GM19438 (cell line): ENCODE results near the gene GATAD2B.

Experiments used
- ATAC-seq: cut with Tn5 transposase; IDR thresholded peaks from one replicate; pipeline ENCODE4 v1.9.1; 2021; ENCODE audit warnings: low read depth; ENCODE audit not compliant: unreplicated experiment

GATAD2B gene

DNA sequence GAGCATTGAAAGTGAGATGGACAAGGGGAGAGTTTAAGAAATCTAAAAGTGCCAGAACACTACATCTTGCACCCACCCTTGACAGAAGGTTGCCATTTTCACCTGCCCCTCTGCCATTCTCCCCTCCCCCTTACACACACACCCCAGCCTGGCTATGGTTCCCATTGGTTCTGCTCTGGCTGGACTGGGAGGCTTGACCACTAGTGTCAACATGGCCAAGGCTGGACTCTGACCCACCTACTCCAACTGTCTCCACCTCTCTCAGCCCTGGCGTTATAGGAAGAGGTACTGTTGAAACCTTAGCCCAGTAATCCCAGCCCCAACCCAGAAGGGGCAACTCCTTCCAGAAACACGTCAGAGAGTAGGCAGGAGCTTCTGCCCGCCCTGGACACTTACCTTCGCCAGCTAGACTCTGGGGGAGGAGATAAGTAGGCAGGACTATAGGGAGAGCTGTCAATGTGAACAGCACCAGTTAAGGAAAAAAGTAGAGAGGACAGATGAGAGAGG, 31.1 kb upstream of the GATAD2B start:
- ATAC-seq: no peak

DNA sequence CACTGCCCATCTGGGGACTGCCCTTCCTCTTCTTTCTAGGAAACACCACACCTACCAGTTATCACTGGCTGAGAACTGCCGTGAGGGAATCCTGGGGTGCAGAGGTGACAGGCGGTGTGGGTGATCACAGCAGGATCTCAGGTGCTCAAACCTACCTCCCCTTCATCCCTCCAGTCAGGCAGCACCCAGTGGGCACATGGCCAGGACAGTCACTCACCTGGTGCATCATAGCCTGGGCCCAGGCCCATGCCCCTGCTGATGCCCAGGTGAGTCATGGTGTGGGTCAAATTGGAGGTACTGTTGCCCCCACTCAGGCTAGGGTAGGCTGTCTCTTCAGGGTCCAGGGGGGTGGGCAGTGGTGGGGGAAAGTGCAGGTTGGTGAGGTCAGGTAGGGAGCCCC, 29.0 kb upstream of the GATAD2B start:
- no peak for ATAC-seq

DNA sequence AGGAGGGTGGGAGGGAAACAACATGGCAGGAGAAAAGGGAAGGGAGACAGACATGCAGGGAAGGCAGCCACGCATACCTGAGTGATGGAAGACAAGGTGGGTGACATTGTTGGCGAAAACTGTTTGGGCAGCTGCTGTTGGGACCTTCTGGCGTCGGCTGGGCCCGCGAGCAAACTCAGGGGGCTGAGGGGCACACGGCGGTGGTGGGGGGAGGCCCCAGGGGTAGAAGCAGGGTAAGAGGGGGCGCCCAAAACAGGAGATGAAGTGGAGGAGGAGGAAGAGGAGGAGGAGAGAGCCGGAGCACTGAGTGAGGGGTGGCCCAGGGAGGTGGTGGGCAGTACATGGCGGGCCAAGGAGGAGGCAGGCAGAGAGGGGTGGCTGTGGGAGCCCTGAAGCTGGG, 28.4 kb upstream of the GATAD2B start:
- no peak for ATAC-seq

GRCh38 chr1:153946622-153947241, 24.0 kb upstream of the GATAD2B start, which contains the start of gene DENND4B:
Gene DENND4B, minus strand, starts transcription at chr1:153946718. Its CDS starts 2,344 bp downstream, at chr1:153944374.
- ATAC-seq: peak; percentile 65

GRCh38 chr1:153945795-153946621, 23.2 kb upstream of the GATAD2B start:
- peak; percentile 73 for ATAC-seq

GRCh38 chr1:153945131-153945794, 22.5 kb upstream of the GATAD2B start:
- ATAC-seq: no peak

GRCh38 chr1:153944827-153945117, 22.0 kb upstream of the GATAD2B start:
- no peak for ATAC-seq

GRCh38 chr1:153944005-153944826, 21.4 kb upstream of the GATAD2B start:
- no peak for ATAC-seq

- ATAC-seq: no peak
These were observed 20.2 kb upstream of the GATAD2B start for GRCh38 chr1:153942766-153943549.

DNA sequence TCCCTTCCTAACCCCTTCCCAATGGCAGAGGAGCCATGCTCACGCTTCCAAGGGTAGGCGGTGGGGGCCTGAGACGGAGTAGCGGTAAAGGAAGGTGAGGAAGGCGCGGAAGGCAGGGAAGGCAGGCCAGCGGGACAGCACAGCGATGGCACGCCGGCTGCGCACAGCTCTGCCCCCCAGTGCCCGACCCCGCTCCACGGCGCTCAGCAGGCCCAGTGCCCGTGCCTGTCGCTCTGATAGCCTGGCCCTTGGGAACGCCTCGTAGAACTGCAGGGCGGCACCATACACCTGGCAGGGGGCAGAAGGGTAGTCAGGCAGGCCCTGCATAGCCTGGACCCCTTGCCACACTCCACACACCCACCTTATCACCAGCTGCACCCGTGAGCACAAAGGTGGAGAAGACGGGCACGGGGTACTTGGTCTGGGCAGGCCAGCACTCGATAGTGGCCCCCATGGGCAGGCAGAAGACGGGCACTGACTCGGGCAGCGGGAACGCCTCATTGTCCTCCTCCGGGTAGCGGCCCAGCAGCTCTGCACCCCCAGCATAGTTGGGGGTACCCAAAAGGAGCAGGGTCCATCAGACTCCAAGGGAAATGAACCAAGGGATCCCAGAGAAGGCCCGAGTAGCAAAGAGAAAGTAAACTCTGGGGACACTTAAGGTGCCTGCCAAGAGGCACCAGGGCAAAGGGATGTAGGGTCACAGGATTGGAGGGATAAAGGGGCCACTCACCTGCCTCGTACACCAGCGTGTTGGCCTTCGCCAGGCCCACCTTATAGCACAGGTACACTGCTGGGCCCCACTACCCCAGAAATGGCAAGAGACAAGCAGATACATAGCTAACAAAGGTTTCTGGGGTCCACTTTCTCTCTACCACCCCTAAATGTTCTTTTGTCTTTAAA, 19.3 kb upstream of the GATAD2B start:
- no peak for ATAC-seq

GRCh38 chr1:153940756-153941155, 18.0 kb upstream of the GATAD2B start:
- ATAC-seq: no peak

DNA sequence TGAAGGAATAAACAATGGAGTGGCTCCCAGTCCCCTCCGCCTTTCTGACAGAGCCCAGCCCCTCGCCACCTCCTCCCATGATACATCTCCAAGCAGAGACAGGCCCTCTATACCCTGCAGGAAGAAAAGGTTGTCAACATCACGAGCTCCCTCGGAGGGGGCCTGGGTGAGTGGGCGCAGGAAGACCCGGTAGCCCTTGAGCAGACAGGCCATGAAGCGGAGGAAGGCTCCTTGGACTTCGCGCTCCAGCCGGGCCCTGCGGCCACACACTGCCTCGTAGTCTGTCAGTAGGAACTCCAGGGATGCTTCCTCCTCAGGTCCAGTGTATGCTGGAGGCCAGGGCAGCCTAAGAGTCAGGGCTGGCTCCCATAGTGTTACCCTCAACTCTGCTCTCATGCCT, 16.7 kb upstream of the GATAD2B start:
- no peak for ATAC-seq

DNA sequence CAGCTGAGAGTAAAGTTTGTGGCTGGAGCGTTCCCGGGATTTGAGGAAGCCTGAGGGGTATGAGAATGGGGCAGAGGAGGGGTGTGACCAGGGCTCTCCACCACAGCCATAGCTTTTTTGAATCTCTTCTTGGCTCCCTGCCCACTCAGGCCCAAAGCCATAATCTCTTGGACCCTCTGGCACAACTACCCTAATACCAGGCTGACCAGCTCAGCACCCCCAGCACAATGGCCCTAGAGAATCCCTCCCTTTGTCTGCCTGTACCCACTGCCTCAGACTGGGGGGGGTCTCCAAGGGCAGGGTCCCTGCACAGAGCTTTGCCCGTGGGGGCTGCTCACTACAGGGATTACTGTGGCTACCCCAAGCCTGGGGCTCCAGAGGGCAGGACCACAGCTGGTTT, 16.2 kb upstream of the GATAD2B start:
- no peak for ATAC-seq

- ATAC-seq: no peak
These were observed 14.6 kb upstream of the GATAD2B start for GRCh38 chr1:153937331-153937730.

DNA sequence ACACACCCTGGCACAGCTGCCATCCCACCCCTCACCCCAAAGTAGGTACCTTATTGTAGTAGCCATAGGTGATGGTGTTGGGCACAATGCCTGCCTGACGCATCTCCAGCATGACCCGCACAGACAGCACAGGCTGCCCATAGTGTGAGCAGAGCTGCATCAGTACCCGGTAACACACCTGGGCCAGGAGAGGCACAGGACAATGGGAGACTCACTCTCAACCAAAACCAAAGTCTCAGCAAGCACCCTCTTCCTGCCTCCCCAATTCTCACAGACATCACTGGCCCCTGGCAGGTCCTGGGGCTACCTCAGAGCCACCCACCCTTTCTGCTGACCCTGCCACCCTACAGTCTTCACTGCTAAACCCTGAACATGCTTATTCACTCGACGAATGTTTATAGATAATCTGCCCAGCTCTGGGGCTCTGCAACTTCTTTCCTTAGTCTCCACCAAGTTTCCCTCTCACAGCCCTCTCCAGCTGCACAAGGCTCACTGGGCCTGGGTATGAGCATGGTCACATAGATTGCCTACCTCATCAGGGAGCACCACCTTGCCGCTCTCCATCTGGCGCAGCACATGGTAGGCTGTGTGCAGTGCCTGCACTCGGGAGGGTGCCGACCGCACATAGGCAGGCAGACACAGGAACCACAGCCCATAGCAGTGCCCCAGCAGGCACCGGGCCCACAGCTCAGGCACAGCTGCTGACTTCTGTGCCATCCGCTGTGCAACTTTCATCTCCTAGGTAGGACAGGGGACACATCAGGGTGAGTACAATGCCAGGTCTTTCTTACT, 13.4 kb upstream of the GATAD2B start:
- no peak for ATAC-seq

DNA sequence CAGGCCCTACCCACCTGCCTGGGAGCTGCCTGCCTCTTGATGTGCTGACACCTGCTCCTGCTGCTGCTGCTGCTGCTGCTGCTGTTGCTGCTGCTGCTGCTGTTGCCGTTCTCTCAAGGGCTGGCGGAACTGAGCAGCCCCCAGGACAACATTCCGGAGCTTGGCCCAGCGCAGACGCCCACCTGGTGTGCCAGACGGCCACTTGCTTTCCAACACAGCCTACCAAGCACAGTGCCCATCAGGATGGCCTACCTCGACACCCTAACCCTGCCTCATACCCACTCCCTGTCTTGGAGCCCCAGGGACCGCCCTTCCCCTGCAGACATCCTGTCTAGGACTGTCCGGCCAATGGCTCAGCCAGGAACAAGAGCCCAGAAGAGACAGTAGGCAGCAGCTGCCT, 12.0 kb upstream of the GATAD2B start:
- no peak for ATAC-seq

DNA sequence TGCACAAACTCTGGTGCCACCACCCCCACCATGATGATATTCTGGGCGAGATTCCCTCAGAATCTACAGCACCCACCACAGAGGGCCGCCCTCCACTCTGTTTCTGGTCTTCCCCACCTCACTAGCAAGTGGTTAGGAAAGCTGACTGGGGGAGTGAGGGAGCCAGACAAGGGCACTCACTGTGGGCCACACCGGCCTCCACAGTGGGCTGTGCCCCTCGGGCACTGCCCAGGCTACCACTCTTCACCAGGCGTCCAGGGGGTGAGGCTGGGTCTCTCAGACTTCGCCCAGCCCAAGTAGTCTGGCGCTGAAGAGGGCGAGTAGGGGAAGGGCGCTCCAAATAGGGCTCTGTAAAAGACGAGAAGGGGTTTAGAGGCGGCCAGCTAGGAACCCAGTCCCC, 11.2 kb upstream of the GATAD2B start:
- no peak for ATAC-seq

DNA sequence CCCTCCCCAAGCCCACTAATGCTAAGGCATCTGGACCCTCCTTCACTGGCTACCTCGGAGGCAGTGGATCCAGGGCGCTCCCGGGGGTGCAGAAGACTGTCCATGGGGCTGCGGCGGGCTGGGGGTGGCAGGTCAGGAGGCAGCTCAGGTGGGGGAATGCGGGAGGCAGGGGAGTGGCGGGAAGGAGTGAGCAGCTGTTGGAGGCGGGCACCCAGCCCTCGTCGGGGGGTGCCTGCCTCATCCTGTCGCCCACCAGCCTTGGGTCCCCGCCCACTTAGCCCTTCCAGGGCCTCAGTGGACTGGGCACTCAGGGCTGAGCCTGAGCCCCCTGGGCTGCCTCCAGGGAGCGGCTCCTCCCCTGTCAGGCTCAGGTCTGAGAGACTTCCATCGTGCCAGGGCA, 10.7 kb upstream of the GATAD2B start:
- no peak for ATAC-seq
